Measurements from ENCODE around the gene PRPF39.

The PRPF39 gene

GRCh38 chr14:45125754-45126153 is 41.8 kb downstream of the PRPF39 start (continued):
- TF ChIP-seq ZBTB7A (tag by site-specific recombination; IDR thresholded peaks at IDR 0.05; ENCODE audit: low read depth) (no peak), ZNF558 (tag by site-specific recombination; IDR thresholded peaks at IDR 0.05) (no peak), ZIC2 (tag by site-specific recombination; IDR thresholded peaks at IDR 0.05) (no peak), ZBTB21 (tag by site-specific recombination; IDR thresholded peaks at IDR 0.05) (no peak), ZNF350 (tag by site-specific recombination; IDR thresholded peaks at IDR 0.05) (no peak)

- Histone ChIP-seq H3K9me3 (ENCODE audit: control insufficient read depth, insufficient read depth, low read depth, low read length) (no peaks in the 10 kb centered on the region), H3K27ac (ENCODE audit: extremely low read depth, low read depth, low read length) (no peak overlapping the region), H3K4me1 (ENCODE audit: control insufficient read depth, insufficient read depth, low read length) (peaks cover 5% of the 10 kb centered on the region; the same call in 1 of the 2 replicates), H3K36me3 (ENCODE audit: control insufficient read depth in 2 of 2, insufficient read depth in 1 of 2, low read length in 2 of 2) (peaks cover 58 to 67% of the 10 kb centered on the region in 2 experiments), H3K4me3 (ENCODE audit: low read depth, low read length) (no peak overlapping the region)
- CTCF ChIA-PET, result interaction anchor here (1.1 to 1.6 kb wide), 2 partner anchors 16 to 139 kb away, joined by 3 to 9 read pairs; no protein-coding TSS in a partner anchor
- POLR2A ChIA-PET, result interaction anchor here (1.4 kb wide), 1 partner anchor 13 kb away, joined by 5 read pairs; no protein-coding TSS in a partner anchor
- TF ChIP-seq ZNF830 (tag by site-specific recombination; IDR thresholded peaks at IDR 0.05; ENCODE audit: low read depth) (no peak), ZNF677 (tag by site-specific recombination; IDR thresholded peaks at IDR 0.05) (no peak), ZNF239 (tag by site-specific recombination; IDR thresholded peaks at IDR 0.05) (no peak), ZNF549 (tag by site-specific recombination; IDR thresholded peaks at IDR 0.05) (no peak), ZBTB20 (tag by site-specific recombination; IDR thresholded peaks at IDR 0.05) (no peak), ZNF292 (tag by site-specific recombination; IDR thresholded peaks at IDR 0.05; ENCODE audit: borderline replicate concordance, low read depth) (no peak), ZNF518A (tag by site-specific recombination; conservative IDR thresholded peaks at IDR 0.05; ENCODE audit: low read depth) (no peak), ZNF266 (tag by site-specific recombination; IDR thresholded peaks at IDR 0.05; ENCODE audit: low read depth) (no peak), ZNF658 (tag by site-specific recombination; IDR thresholded peaks at IDR 0.05) (no peak), ZNF221 (tag by site-specific recombination; IDR thresholded peaks at IDR 0.05; ENCODE audit: borderline replicate concordance) (no peak), ZNF341 (tag by site-specific recombination; IDR thresholded peaks at IDR 0.05; ENCODE audit: low read depth) (no peak), RBAK (tag by site-specific recombination; IDR thresholded peaks at IDR 0.05) (no peak)
- TF ChIP-seq, protein P1, sequence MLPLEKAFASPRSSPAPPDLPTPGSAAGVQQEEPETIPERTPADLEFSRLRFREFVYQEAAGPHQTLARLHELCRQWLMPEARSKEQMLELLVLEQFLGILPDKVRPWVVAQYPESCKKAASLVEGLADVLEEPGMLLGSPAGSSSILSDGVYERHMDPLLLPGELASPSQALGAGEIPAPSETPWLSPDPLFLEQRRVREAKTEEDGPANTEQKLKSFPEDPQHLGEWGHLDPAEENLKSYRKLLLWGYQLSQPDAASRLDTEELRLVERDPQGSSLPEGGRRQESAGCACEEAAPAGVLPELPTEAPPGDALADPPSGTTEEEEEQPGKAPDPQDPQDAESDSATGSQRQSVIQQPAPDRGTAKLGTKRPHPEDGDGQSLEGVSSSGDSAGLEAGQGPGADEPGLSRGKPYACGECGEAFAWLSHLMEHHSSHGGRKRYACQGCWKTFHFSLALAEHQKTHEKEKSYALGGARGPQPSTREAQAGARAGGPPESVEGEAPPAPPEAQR (tag by site-specific recombination; IDR thresholded peaks at IDR 0.05), result no peak
- TF ChIP-seq, protein P2, sequence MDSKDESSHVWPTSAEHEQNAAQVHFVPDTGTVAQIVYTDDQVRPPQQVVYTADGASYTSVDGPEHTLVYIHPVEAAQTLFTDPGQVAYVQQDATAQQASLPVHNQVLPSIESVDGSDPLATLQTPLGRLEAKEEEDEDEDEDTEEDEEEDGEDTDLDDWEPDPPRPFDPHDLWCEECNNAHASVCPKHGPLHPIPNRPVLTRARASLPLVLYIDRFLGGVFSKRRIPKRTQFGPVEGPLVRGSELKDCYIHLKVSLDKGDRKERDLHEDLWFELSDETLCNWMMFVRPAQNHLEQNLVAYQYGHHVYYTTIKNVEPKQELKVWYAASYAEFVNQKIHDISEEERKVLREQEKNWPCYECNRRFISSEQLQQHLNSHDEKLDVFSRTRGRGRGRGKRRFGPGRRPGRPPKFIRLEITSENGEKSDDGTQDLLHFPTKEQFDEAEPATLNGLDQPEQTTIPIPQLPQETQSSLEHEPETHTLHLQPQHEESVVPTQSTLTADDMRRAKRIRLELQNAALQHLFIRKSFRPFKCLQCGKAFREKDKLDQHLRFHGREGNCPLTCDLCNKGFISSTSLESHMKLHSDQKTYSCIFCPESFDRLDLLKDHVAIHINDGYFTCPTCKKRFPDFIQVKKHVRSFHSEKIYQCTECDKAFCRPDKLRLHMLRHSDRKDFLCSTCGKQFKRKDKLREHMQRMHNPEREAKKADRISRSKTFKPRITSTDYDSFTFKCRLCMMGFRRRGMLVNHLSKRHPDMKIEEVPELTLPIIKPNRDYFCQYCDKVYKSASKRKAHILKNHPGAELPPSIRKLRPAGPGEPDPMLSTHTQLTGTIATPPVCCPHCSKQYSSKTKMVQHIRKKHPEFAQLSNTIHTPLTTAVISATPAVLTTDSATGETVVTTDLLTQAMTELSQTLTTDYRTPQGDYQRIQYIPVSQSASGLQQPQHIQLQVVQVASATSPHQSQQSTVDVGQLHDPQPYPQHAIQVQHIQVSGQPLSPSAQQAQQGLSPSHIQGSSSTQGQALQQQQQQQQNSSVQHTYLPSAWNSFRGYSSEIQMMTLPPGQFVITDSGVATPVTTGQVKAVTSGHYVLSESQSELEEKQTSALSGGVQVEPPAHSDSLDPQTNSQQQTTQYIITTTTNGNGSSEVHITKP (tag by site-specific recombination; IDR thresholded peaks at IDR 0.05), result no peak
Observed at GRCh38 chr14:45128963-45129629, 45.2 kb downstream of the PRPF39 start.

Data from HEK293 (cell line).